Neural progenitor cell (in vitro differentiated cells): ENCODE results near the gene TAS1R1.

Source experiments
- EZH2 ChIP-seq: fragments of 200-600 bp; sonication (generic); IDR thresholded peaks from 2 replicates; pipeline ENCODE4 v1.6.1; 2017; ENCODE audit warnings: antibody characterized with exemption, mild to moderate bottlenecking, moderate library complexity
- EZH2phosphoT487 ChIP-seq: fragments of 200-600 bp; sonication (generic); IDR thresholded peaks from 2 replicates; pipeline ENCODE4 v1.6.1; 2017; ENCODE audit warnings: antibody characterized with exemption
- TF ChIP-seq, protein P1 (sequence below): fragments of 200-600 bp; sonication (generic); IDR thresholded peaks from 2 replicates; pipeline ENCODE4 v1.5.1; 2017; ENCODE audit warnings: antibody characterized with exemption, mild to moderate bottlenecking

DNA sequence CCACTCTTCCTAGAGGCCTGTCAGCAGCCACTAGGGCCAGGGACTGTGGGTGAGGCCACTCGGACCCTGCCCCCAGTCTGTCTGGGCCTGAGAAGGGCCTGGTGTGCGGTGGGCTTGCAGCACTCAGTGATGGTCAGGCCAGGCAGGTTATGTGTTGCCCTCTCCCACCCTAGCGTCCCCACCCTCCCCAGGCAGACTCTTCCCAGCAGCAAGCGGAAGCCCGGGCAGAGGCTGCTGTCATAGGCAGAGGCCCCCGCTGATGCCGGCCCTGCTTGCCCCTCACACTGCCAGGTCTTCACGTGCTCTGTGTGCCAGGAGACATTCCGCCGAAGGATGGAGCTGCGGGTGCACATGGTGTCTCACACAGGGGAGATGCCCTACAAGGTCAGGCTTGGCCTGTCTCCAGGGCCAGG, 31.3 kb downstream of the TAS1R1 start:
- TF ChIP-seq, protein P1, sequence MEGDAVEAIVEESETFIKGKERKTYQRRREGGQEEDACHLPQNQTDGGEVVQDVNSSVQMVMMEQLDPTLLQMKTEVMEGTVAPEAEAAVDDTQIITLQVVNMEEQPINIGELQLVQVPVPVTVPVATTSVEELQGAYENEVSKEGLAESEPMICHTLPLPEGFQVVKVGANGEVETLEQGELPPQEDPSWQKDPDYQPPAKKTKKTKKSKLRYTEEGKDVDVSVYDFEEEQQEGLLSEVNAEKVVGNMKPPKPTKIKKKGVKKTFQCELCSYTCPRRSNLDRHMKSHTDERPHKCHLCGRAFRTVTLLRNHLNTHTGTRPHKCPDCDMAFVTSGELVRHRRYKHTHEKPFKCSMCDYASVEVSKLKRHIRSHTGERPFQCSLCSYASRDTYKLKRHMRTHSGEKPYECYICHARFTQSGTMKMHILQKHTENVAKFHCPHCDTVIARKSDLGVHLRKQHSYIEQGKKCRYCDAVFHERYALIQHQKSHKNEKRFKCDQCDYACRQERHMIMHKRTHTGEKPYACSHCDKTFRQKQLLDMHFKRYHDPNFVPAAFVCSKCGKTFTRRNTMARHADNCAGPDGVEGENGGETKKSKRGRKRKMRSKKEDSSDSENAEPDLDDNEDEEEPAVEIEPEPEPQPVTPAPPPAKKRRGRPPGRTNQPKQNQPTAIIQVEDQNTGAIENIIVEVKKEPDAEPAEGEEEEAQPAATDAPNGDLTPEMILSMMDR = no peak
- TF ChIP-seq EZH2phosphoT487 (no peak), EZH2 (no peak)
